CD14-positive monocyte (primary cell): ENCODE data around the gene CBFB. TPM values are rescaled to one million over a fixed set of nuclear protein-coding genes. Genes with fewer than 3 reads are reported as not detected.

Experiments
- DNase-seq, 3 donors: peaks; one replicate each; pipeline ENCODE4 v3.0.0-alpha.2; 2011 to 2022
- H2AFZ ChIP-seq: 2 replicates; pipeline ENCODE4 v1.6.0; 2012; ENCODE audit warnings: mild to moderate bottlenecking, low read depth, low read length, inconsistent platforms; ENCODE audit not compliant: insufficient read depth, poor library complexity, severe bottlenecking
- H3K27ac ChIP-seq, 2 donors: 1 replicate in 1 of 2; 2 replicates in 1 of 2; pipeline ENCODE4 v1.5.1; 2012 to 2013; ENCODE audit warnings: low read length in 2 of 2, control low read depth in 1 of 2, inconsistent platforms in 1 of 2, low read depth in 1 of 2, mild to moderate bottlenecking in 1 of 2
- H3K27me3 ChIP-seq, 2 donors: one replicate each; pipeline versions ENCODE4 v1.6.0 to v1.6.1; 2011 to 2013; ENCODE audit warnings: low read length in 2 of 2; ENCODE audit not compliant: control insufficient read depth in 2 of 2, insufficient read depth in 2 of 2
- H3K36me3 ChIP-seq, 2 donors: replicated peaks in 1 of 2; 1 replicate in 1 of 2; 2 replicates in 1 of 2; pipeline versions ENCODE4 v1.5.1 to v1.6.1; 2012 to 2013; ENCODE audit warnings: low read length in 2 of 2, control low read depth in 1 of 2, inconsistent platforms in 1 of 2, mild to moderate bottlenecking in 1 of 2; ENCODE audit not compliant: insufficient read depth in 2 of 2, control insufficient read depth in 1 of 2
- H3K4me1 ChIP-seq, 2 donors: 1 replicate in 1 of 2; 2 replicates in 1 of 2; pipeline versions ENCODE4 v1.5.1 to v1.6.1; 2012 to 2013; ENCODE audit warnings: low read length in 2 of 2, control low read depth in 1 of 2, inconsistent platforms in 1 of 2, mild to moderate bottlenecking in 1 of 2, moderate library complexity in 1 of 2; ENCODE audit not compliant: insufficient read depth in 2 of 2, control insufficient read depth in 1 of 2
- H3K4me2 ChIP-seq: replicated peaks from 2 replicates; pipeline ENCODE3; 2012; ENCODE audit warnings: low read length, moderate library complexity, mild to moderate bottlenecking; ENCODE audit not compliant: poor library complexity, severe bottlenecking; ENCODE audit errors: extremely low read depth
- H3K4me3 ChIP-seq, 3 experiments: fragments of 200-600 bp in 1 of 3; sonication (generic) in 1 of 3; replicated peaks in 1 of 3; 1 replicate in 2 of 3; 2 replicates in 1 of 3; pipeline ENCODE4 v1.5.1; 2011 to 2013; ENCODE audit warnings: low read length in 3 of 3, mild to moderate bottlenecking in 3 of 3, control low read depth in 2 of 3, low read depth in 2 of 3, inconsistent platforms in 1 of 3, moderate library complexity in 1 of 3
- H3K79me2 ChIP-seq: 2 replicates; pipeline ENCODE4 v1.6.0; 2012; ENCODE audit warnings: mild to moderate bottlenecking, control low read depth, inconsistent platforms, low read length, moderate library complexity; ENCODE audit not compliant: insufficient read depth
- H3K9ac ChIP-seq: 2 replicates; pipeline ENCODE4 v1.6.0; 2017; ENCODE audit warnings: low read length, mild to moderate bottlenecking; ENCODE audit not compliant: insufficient read depth, poor library complexity, severe bottlenecking
- H3K9me3 ChIP-seq, 2 donors: replicated peaks in 1 of 2; 1 replicate in 1 of 2; 2 replicates in 1 of 2; pipeline versions ENCODE4 v1.5.1 to v1.6.1; 2012 to 2013; ENCODE audit warnings: low read length in 2 of 2, control low read depth in 1 of 2; ENCODE audit not compliant: control insufficient read depth in 1 of 2, insufficient read depth in 1 of 2
- H4K20me1 ChIP-seq: 2 replicates; pipeline ENCODE4 v1.6.0; 2012; ENCODE audit warnings: mild to moderate bottlenecking, low read length, control low read depth, moderate library complexity; ENCODE audit not compliant: insufficient read depth
- H3K27ac Mint-ChIP-seq, 7 donors: one replicate each; pipeline ENCODE4 v1.8.0; 2020; ENCODE audit warnings: mild to moderate bottlenecking in 7 of 7, mixed read lengths in 7 of 7, moderate library complexity in 6 of 7, inconsistent platforms in 2 of 7
- H3K27me3 Mint-ChIP-seq, 3 donors: one replicate each; pipeline ENCODE4 v1.8.0; 2021 to 2022; ENCODE audit warnings: low read depth in 3 of 3, mild to moderate bottlenecking in 3 of 3, mixed read lengths in 3 of 3, moderate library complexity in 3 of 3, inconsistent platforms in 1 of 3
- H3K36me3 Mint-ChIP-seq, 2 donors: one replicate each; pipeline ENCODE4 v1.8.0; 2020; ENCODE audit warnings: mixed read lengths in 2 of 2, inconsistent platforms in 1 of 2, mild to moderate bottlenecking in 1 of 2
- H3K4me1 Mint-ChIP-seq: one replicate; pipeline ENCODE4 v1.8.0; 2020; ENCODE audit warnings: mild to moderate bottlenecking, mixed read lengths
- H3K4me3 Mint-ChIP-seq, 2 donors: one replicate each; pipeline ENCODE4 v1.8.0; 2020; ENCODE audit warnings: mild to moderate bottlenecking in 2 of 2, mixed read lengths in 2 of 2, moderate library complexity in 1 of 2
- H3K9me3 Mint-ChIP-seq, 7 donors: one replicate each; pipeline ENCODE4 v1.8.0; 2020 to 2022; ENCODE audit warnings: mixed read lengths in 7 of 7, mild to moderate bottlenecking in 6 of 7, moderate library complexity in 6 of 7, inconsistent platforms in 2 of 7
- WGBS: methylation state at CpG from one replicate; pipeline ENCODE4 v1.1.5; 2013; ENCODE audit warnings: missing lambda C conversion rate; ENCODE audit not compliant: insufficient coverage; 5-methylcytosine and 5-hydroxymethylcytosine counted together
- intact Hi-C, 2 donors: fragments of 100-400 bp; cut with micrococcal nuclease; formaldehyde crosslinking; loops; one replicate each; pipeline versions ENCODE4 v1.15.0 to v1.15.1; 2023
- polyA plus RNA-seq, 3 donors: library from polyadenylated mRNA; depleted of rRNA in 1 of 3; unstranded in 2 of 3; stranded (reverse) in 1 of 3; fragments of 300-500 nt in 2 of 3; fragments of >200 nt in 1 of 3; fragmentation: Illumina TruSeq in 2 of 3; gene quantifications; 1 replicate in 2 of 3; 2 replicates in 1 of 3; pipeline ENCODE4 v1.2.3, GENCODE V29; 2012 to 2021
- TF ChIP-seq, protein P1 (sequence below): fragments of 200-600 bp; IDR thresholded peaks from one replicate; pipeline ENCODE4 v1.8.0; 2022; ENCODE audit warnings: antibody characterized with exemption, mild to moderate bottlenecking

CBFB gene
- polyA plus RNA-seq, 3 donors: 28.3 to 45.4 (median 29.5) TPM

- no peak overlapping the region for H3K4me3 Mint-ChIP-seq
- Histone ChIP-seq H3K4me1 (no peaks in the 10 kb centered on the region), H3K9me3 (no peaks in the 10 kb centered on the region), H4K20me1 (no peaks in the 10 kb centered on the region), H3K4me2 (no peak overlapping the region), H3K4me3 (no peak overlapping the region), H3K36me3 (peaks cover 0 to 9% of the 10 kb centered on the region in 2 donors), H3K79me2 (no peaks in the 10 kb centered on the region), H3K27ac (no peak overlapping the region), H3K9ac (no peak overlapping the region), H3K27me3 (peaks cover 0 to 14% of the 10 kb centered on the region in 2 donors), H2AFZ (no peak overlapping the region)
- H3K9me3 Mint-ChIP-seq: no peaks in the 10 kb centered on the region
- peak overlapping the region in 3 of 7 donors; percentile 5 to 77 (median 21) for H3K27ac Mint-ChIP-seq
- TF ChIP-seq, protein P1, sequence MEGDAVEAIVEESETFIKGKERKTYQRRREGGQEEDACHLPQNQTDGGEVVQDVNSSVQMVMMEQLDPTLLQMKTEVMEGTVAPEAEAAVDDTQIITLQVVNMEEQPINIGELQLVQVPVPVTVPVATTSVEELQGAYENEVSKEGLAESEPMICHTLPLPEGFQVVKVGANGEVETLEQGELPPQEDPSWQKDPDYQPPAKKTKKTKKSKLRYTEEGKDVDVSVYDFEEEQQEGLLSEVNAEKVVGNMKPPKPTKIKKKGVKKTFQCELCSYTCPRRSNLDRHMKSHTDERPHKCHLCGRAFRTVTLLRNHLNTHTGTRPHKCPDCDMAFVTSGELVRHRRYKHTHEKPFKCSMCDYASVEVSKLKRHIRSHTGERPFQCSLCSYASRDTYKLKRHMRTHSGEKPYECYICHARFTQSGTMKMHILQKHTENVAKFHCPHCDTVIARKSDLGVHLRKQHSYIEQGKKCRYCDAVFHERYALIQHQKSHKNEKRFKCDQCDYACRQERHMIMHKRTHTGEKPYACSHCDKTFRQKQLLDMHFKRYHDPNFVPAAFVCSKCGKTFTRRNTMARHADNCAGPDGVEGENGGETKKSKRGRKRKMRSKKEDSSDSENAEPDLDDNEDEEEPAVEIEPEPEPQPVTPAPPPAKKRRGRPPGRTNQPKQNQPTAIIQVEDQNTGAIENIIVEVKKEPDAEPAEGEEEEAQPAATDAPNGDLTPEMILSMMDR: no peak
- H3K4me1 Mint-ChIP-seq: no peaks in the 10 kb centered on the region
- intact Hi-C loops: no loop called here
- H3K36me3 Mint-ChIP-seq: peaks cover 17 to 23% of the 10 kb centered on the region in 2 donors
- no peak for DNase-seq
- 74% methylated on average over 4 of the region's 12 CpGs for WGBS
- peaks cover 13 to 19% (median 18%) of the 10 kb centered on the region in 3 donors for H3K27me3 Mint-ChIP-seq
These were observed 21.9 kb upstream of the CBFB start for GRCh38 chr16:67006930-67007658.

- peaks cover 5 to 29% of the 10 kb centered on the region in 2 donors for H3K27me3 ChIP-seq
- H3K4me2 ChIP-seq: no peak overlapping the region
- Mint-ChIP-seq H3K4me3 (no peak overlapping the region), H3K4me1 (peaks cover 3% of the 10 kb centered on the region), H3K27me3 (peaks cover 23 to 28% (median 27%) of the 10 kb centered on the region in 3 donors), H3K9me3 (peaks cover 0 to 5% (median 0%) of the 10 kb centered on the region in 7 donors), H3K36me3 (peaks cover 7 to 11% of the 10 kb centered on the region in 2 donors), H3K27ac (no peak overlapping the region)
- intact Hi-C loops: no loop called here
- no peak overlapping the region for H3K4me3 ChIP-seq
- H2AFZ ChIP-seq: no peak overlapping the region
- no peaks in the 10 kb centered on the region for H4K20me1 ChIP-seq
- H3K4me1 ChIP-seq: peaks cover 5 to 9% of the 10 kb centered on the region in 2 donors
- no peaks in the 10 kb centered on the region for H3K79me2 ChIP-seq
- H3K36me3 ChIP-seq: peaks cover 0 to 9% of the 10 kb centered on the region in 2 donors
- WGBS: no CpG with 5 or more reads among the region's 1 CpG
- H3K27ac ChIP-seq: no peak overlapping the region
- peaks cover 0 to 7% of the 10 kb centered on the region in 2 donors for H3K9me3 ChIP-seq
- TF ChIP-seq, protein P1: no peak
- H3K9ac ChIP-seq: no peak overlapping the region
- DNase-seq: no peak
These were observed 19.8 kb upstream of the CBFB start for GRCh38 chr16:67009158-67009557.
